Measurements from ENCODE around the gene MPV17L.
A peak's percentile ranks its signal among the peaks of the same experiment; 100 is the strongest.
"Not testable (repeated sequence)": the region's sequence is repeated elsewhere in the genome, so short reads cannot be mapped to it uniquely, and the experiment has no call there.

Gene MPV17L

DNA sequence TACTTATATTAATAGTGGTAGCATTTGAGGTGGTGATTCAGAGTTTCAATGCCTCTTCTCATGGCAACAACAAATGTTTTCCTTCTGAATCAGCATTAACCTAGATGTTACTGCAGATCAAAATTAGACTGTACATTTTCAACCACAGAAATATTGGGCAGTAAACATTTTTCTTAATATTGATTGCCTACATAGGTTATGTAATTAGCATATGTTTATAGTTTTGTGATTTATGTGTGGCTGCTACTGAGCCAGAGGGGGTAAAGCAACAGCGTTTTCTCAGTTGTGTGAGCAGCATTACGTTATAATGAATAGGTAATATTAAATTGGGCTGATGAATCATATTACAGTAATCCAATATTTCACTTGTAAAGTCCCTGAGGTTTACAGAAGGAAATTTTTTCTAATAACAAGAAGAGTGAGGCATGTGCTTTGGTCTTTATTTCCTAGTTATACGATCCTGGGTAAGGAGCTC, 20.0 kb downstream of the MPV17L start:
- no peak for DNase-seq

DNA sequence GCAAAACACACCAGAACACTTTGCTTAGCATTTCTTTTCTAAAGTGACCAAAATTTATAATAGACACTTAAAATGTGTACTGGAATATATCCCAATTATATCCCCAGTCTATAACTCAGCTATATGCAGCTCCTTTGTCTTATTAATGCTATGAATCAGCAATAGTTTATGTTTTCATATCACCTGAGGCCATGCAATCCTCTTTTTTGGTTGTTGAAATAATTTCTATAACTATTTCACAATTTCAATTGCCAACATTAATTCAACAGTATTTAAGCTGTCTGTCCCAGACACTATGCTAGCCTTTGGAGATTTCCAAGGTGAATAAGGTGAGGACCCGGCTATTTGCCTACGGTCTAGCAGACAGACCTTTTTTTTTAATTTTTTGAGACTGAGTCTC, 21.6 kb downstream of the MPV17L start:
- DNase-seq: no peak

DNA sequence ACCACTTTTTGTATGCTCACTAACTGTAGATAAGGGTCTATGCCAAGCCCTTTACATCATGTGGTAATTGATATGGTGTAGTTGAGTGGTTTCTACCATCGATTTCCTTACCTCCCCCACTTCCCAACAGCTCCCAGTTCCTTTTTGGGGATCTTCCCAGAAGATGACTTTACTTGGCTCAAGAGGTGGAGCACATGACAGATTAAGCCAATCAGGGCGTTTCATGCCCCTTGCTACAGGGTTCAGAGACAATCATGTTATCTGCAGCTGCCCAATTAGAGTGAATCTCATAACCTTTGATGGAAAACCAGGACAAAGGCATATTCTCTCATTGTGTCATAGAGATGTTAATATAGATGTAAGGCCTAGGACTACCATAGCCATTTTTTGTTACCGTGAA, 22.7 kb downstream of the MPV17L start:
- no peak for DNase-seq

DNA sequence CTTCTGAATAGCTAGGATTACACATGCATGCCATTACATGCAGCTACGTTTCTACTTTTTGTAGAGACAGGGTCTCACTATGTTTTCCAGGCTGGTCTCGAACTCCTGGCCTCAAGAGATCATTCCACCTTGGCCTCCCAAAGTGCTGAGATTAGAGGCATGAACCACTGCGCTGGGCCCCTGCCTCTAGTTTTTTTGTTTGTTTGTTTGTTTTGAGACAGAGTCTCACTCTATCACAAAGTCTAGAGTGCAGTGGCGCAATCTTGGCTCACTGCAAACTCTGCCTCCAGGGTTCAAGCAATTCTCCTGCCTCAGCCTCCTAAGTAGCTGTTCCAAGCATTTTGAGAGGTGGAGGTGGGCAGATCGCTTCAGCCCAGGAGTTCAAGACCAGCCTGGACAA, 26.1 kb downstream of the MPV17L start:
- not testable (repeated sequence) for DNase-seq

DNA sequence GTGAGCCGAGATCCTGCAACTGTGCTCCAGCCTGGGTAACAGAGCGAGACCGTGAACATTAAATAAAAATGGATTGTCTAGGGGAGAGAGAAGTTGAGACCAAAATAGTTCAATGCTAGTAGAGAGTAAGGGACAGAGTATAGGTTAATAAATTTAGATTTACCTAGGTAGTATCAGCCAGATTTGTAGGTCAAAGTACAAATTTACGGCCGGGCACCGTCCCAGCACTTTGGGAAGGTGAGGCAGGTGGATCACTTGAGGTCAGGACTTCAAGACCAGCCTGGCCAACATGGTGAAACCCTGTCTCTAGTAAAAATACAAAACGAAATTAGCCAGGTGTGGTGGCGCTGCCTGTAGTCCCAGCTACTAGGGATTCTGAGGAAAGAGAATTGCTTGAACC, 26.7 kb downstream of the MPV17L start:
- no peak for DNase-seq

DNA sequence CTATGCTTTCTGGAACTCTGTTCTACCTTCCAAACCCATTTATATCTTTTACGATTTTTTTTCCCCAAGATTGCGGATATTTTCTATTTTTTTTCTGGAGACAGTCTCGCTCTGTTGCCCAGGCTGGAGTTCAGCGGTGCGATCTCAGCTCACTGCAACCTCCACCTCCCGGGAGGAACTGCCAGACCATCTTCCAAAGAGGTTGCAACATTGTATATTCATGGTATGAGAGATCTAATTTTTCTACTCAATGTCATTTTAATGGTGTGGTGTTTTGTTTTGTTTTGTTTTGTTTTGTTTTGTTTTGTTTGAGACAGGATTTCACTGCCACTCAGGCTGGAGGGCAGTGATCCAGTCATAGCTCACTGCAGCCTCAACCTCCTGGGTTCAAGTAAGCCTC, 30.3 kb downstream of the MPV17L start:
- no peak for DNase-seq

DNA sequence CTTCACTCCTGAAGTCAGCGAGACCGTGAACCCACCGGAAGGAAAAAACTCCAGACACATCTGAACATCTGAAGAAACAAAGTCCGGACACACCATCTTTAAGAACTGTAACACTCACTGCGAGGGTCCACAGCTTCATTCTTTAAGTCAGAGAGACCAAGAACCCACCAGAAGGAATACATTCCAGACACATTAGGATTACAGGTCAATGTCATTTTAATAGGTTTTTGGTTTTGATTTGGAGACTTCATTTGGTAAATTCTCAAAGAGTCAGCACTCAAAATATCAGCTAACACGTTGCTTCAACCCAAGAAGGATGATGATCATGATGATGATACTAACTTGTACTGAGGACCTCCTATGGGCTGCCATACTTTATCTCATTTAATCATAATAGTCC, 31.2 kb downstream of the MPV17L start:
- no peak for DNase-seq

DNA sequence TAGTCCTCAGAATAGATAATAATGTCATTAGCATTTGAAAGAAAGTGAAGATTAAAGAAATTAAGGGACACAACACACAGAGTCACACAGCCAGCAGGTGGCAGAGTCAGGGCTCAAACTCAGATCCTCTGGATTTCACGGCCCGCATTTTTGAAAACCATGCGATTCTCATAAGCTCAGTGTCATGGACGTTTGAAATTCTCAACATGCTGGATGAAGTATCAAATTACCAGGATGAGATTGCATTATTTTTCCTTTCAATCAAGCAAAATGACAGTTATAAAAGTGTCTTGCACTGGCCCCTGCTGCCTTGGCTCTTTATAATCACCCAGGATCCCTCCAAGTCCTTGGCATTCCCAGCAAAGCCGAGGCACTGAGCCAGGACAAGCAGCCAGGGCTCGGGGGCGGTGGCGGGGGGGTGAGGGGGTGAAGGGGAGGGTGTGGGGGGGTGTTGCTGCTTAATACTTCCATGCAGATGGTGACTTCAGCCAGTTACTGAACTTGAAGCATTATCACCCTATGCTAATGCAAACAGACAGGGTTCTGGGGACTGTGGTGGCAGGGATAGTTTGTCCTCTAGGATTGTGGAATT, 32.2 kb downstream of the MPV17L start:
- peak; percentile 57 for DNase-seq

DNA sequence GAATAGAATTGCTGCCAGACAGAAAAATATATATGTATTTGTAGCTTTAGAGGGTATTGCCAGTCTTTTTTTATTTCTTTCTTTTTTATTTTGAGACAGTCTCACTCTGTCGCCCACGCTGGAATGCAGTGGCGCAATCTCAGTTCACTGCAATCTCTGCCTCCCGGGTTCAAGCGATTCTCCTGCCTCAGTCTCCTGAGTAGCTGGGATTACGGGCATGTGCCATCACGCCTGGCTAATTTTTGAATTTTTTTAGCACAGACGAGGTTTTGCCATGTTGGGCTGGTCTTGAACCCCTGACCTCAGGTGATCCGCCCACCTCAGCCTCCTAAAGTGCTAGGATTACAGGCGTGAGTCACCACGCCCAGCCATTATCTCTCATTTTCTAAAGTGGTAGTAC, 35.3 kb downstream of the MPV17L start:
- DNase-seq: not testable (repeated sequence)

DNA sequence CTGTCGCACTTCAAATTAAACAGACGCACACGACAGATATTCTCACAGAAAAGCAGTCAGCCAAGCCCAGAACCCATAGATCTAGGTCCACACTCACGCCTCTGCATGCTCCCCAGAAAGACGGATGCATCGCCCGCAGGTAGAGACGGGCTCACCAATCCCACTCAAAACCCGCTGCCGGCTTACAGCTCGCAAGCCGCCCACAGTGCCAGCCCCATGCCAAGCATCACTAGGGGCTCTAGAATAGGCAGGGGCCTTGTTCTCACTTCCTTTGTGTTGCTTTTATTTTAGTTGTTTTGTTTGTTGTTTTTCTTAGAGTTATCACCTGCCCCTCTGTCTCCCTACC, 38.5 kb downstream of the MPV17L start:
- no peak for DNase-seq

DNA sequence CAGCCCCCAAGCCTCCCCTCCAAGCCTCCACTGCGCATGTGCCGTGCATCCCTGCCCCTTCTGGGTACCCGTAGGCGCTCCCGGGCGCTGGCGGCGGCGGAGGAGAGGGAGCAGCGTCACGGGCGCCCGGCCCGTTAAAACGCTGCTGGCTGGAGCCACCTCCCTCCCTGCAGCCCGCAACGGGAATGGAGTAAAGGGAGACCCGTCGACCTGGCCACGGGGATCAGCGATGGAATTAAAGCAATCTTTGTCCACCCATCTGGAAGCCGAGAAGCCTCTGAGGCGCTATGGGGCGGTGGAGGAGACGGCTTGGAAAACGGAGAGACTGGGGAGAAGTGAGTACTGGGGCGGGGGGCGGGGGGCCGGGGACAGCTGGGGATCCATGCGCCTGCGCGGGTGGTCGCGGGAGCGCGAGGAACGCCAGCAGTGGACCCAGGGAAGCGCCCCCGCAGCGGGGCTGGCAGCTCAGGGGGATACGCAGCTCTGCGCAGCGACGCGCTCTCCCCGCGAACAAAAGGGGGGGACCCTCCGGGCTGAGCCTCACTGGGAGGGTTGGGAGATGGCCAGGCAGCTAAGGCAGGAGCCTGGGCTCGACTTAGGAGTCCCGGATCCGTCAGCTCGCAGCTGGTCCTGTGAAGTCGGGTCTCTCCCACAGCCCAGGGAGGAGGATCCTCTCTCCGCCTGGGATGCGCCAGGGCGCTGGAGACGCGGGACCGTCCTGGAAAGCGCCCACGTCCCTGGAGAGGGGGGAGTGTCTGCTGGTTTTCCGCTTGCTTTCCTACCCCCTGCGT, 39.1 kb downstream of the MPV17L start, which contains the start of gene BMERB1:
Gene BMERB1, plus strand, starts transcription at position 164 of the 791 bp plus-strand sequence. Its CDS starts 66 bp downstream, at position 230.
- no peak for DNase-seq

DNA sequence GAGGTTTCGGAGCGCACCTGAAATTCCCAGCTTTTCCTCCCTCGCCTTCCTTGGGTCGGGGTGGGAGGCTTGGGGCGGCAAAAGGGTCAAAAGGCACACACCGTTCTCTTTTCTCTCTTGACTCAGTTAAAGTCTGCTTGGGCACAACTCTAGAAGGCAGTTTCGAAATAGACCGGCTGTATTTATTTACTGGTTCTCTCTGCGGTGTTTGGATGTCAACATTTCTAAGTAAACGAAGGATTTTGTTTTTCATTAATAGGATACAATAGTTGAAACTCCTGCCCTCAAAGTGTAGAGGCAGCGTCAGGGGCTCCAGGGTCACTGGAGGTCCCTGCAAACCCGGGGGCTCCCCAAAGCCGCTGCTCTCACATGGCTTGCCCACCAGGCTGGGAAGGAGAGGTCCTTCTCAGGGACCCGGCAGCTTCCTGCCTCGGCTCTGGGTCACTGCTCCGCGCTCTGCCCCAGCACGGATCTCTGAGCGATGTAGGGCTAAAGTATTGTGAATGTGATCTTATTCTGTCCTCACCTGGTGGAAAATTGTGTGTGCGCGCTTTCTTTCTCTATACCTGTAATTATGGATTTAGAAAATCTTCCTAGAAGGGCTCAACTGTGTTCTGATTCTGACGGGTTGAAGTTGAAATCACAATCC, 39.8 kb downstream of the MPV17L start:
- no peak for DNase-seq

DNA sequence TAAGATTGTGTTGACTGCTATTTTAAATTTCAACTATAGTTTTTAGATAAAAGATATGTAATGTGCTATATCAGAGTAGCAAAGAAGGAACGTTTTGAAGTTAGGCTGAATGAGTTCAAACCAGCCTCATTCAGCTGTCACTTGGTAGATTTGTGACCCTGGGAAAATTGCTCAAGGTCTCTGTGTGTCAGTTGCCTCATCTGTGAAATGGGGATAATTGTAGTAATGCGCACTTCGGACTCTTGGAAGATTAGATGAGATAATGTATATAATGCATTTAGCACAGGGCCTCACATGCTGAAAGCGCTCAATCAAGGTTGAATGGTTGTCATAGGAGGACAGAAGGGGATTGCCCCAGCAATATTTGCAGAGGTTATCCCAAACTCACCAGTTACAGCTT, 43.5 kb downstream of the MPV17L start:
- no peak for DNase-seq

DNA sequence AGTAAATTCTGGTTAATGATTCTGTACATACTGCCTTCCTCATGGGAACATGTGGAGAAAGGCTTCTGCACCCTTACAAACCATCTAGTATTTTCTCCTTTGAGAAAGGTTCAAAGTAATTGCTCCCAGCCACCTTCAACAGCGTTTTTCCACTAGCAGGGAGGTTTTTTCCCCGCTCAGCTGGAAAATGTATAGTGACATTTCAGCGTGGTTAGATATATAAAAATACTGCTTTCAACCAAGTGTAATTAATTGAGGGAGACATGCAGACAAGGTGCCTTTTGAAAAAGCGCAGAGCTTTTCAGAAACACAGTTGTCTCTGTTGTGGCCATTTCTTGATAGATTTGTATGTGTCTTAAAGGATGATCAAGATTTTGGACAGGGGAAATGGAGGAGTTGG, 44.0 kb downstream of the MPV17L start:
- DNase-seq: no peak

DNA sequence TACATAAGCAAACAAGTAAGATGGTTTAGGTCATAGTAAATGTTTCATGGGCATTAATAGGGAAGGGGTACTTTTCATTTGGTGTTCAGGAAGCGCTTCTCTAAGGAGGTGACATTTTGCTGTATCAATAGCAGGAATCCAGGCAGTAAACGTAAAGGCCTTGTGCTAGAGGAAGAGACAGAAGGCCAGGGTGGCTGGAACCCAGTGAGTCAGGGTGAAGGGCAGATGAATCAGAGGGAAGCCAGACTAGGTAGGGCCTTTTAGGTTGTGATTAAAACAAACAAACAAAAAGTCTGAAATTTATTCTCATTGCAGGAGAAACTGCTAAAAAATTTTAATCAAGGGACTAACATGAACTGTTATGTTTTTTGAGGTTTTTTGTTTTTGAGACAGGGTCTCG, 45.3 kb downstream of the MPV17L start:
- no peak for DNase-seq

DNA sequence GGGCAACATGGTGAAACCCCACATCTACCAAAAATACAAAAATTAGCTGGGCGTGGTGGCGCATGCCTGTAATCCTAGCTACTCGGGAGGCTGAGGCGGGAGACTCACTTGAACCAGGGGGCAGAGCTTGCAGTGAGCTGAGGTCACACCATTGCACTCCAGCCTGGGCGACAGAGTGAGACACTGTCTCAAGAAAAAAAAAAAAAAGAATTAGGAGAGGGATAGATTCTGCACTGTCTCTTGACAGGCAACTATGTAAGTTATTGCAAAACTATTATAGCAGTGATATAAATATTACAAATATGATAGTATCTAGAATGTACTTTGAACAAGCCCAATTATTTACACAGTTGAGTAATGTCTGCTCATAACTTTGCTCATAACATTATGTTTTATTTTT, 46.6 kb downstream of the MPV17L start:
- DNase-seq: not testable (repeated sequence)

DNA sequence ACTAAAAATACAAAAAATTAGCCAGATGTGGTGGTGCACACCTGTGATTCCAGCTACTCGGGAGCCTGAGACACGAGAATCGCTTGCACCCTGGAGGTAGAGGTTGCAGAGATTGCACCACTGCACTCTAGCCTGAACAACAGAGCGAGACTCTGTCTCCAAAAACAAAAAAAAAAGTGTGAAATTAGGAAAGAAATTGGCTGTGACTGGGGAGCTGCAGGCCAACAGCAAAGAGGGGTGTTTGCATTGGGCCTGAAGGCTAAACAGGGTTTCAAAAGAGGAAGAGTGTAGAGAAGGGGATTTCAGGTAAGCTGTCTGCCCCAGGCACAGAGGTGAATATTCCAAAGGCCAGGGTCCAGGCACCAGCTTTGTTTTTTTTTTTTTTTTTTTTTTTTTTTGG, 48.2 kb downstream of the MPV17L start:
- DNase-seq: no peak

DNA sequence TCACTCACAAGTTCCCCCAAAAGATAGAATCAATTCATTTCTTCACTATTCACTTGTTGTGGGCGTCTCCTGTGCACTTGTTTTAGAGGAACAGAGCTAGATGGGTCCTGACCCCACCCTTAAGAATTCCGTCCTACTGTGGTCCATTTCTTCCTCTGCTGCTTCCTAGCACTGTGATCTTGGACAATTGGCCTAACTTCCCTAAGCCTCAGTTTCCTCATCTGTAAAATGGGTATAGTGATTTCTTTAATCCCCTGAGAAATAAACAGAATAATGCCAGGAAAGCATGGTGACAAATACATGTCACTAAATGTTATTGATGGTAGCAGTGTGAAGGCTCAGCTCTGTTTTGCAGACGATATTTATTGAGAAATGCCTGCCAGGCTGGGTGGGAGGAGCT, 48.7 kb downstream of the MPV17L start:
- DNase-seq: no peak

DNA sequence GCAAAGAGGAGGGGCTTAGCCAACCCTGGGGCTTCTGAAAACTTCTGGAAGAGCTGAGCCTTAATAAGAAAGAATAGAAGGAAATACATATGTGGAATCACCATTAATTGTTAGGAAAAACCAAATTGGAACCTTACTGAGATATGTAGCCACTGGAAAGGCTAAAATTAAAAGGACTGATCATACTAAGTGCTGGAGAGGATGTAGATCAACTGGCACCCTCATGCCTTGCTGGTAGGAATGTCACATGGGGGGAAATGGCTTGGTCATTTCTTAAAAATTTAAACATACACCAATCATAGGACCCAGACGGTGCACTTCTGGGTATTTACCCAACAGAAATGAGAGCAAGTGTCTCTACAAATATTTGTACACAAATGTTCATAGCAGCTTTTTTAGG, 49.9 kb downstream of the MPV17L start:
- DNase-seq: no peak

DNA sequence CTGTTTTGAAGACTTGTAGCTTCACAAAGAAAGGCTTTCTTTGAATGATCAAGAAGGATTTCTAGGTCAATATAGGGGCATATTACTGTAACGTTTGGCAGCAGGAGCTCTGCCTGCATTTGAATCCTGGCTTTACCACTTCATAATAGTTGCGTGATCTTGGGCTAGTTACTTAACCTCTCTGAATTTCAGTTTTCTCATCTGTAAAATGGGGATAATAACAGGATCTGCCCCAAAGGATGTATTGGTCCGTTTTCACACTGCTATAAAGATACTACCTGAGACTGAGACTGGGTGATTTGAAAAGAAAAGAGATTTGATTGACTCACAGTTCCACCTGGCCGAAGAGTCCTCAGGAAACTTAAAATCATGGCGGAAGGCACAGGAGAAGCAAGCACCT, 51.3 kb downstream of the MPV17L start:
- DNase-seq: no peak

DNA sequence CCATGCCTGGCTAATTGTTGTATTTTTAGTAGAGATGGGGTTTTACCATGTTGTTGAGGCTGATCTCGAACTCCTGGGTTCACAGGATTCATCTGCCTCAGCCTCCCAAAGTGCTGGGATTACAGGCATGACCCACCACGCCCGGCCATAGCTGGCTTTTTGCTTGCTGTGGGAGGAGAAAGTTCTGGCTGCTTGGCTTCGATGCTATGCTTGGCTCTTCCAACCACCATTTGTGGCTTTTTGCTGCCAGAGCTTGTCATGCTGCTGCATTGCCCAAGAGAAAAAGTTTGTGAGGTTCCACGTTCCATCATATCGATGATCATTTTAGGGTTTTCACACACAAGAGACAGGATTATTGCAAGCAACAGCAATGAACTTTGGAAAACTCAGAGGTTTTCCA, 55.1 kb downstream of the MPV17L start:
- DNase-seq: no peak

DNA sequence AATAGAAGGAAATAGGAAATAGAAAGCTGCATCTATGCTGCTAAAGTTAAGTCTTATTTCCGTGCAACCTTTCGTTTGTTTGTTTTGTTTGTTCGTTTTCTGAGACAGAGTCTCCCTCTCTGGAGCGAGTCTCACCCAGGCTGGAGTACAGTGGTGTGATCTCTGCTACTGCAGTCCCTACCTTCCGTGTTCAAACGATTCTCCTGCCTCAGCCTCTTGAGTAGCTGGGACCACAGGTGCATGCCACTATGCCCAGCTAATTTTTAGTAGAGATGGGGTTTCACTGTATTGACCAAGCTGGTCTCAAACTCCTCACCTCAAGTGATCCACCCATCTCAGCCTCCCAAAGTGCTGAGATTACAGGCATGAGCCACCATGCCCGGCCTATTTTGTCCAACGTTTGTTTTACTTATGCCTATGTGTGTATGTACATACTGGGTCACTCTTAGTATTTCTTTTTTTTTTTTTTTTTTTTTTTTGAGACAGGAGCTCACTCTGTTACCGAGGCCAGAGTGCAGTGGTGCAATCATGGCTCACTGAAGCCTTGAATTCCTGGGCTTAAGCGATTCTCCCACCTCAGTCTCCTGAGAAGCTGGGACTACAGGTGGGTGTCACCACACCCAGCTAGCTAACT, 55.7 kb downstream of the MPV17L start:
- no peak for DNase-seq

DNA sequence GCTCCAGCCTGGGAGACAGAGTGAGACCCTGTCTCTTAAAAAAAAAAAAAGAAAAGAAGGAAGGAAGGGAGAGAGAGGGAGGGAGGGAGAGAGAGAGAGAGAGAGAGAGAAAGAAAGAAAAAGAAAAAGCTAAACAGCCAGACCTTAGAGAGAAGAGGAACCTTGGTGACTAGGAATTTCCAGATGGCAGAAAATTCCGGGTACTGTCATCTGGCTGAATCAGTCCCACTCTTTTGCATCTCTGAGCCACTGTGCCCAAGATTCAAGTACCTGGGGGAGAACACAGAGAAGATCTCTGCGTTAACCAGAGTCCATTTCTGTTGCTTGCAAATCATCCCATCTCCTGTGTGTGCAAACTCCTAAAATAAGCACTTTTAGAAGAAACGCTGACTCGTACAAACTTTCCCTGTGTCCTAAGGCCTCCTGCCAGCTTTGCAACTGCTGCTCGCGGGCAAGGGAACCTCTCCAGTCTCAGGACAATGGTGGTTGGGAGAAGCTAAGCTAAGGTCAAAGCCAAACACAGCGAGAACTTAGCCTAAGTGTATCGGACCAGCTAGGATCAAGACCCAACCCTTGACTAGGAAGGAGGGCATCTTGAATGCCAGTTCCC, 56.8 kb downstream of the MPV17L start:
- DNase-seq: no peak

All from NCI-H2171 treated with DMSO at 0.1 percent for 48 hours (cell line).